ENCODE data around the gene ISLR2. TPM values are rescaled to one million over a fixed set of nuclear protein-coding genes. Genes with fewer than 3 reads are reported as not detected.
A peak's percentile ranks its signal among the peaks of the same experiment; 100 is the strongest.

The ISLR2 gene
- total RNA-seq, 1 experiment from 2014 or later, result 8.9 TPM

GRCh38 chr15:74176262-74177214 lies 46.2 kb downstream of the ISLR2 start:
- peaks cover 3% of the 10 kb centered on the region; the same call in 1 of the 2 replicates for H3K27me3 Mint-ChIP-seq (ENCODE audit: low read depth)
- DNase-seq (ENCODE audit: low spot score) (peak; percentile 41), ATAC-seq (peak; percentile 46)
- CTCF ChIA-PET, result interaction anchor here (0.6 to 2.3 kb wide), 11 partner anchors 26 to 212 kb away, joined by 3 to 12 read pairs (median 5); partner anchors contain the start of gene STRA6
- 0 out of 2 replicates have a peak, but pooled peaks have one; percentile 24 for TF ChIP-seq ZNF138 (CRISPR knock-in tag; conservative IDR thresholded peaks at IDR 0.05)
- no peak for TF ChIP-seq AFF4 (CRISPR knock-in tag; IDR thresholded peaks at IDR 0.05; ENCODE audit: borderline replicate concordance)
- H3K4me1 Mint-ChIP-seq, result peaks cover 55% of the 10 kb centered on the region
- POLR2A ChIA-PET, result interaction anchor here (1.1 kb wide), 1 partner anchor 44 kb away, joined by 3 read pairs; no protein-coding TSS in a partner anchor
- H3K36me3 Mint-ChIP-seq, result peaks cover 5% of the 10 kb centered on the region; the same call in 1 of the 2 replicates
- peak overlapping the region; percentile 52; the same call in 1 of the 2 replicates for H3K27ac Mint-ChIP-seq
- no peak overlapping the region for H3K4me3 Mint-ChIP-seq
- H3K9me3 Mint-ChIP-seq, result no peaks in the 10 kb centered on the region

GRCh38 chr15:74178326-74179100 lies 48.1 kb downstream of the ISLR2 start:
- Mint-ChIP-seq H3K36me3 (peaks cover 8% of the 10 kb centered on the region; the same call in 1 of the 2 replicates), H3K4me1 (peaks cover 41% of the 10 kb centered on the region), H3K9me3 (no peaks in the 10 kb centered on the region), H3K27ac (no peak overlapping the region), H3K27me3 (ENCODE audit: low read depth) (no peaks in the 10 kb centered on the region; the same call in 1 of the 2 replicates), H3K4me3 (no peak overlapping the region)
- ChIA-PET CTCF (interaction anchor here (0.8 to 1.9 kb wide), 5 partner anchors 9 to 144 kb away, joined by 3 to 12 read pairs (median 3); no protein-coding TSS in a partner anchor), POLR2A (no interaction called here)
- no peak for DNase-seq (ENCODE audit: low spot score)
- ATAC-seq, result no peak
- no peak for TF ChIP-seq SP1 (CRISPR knock-in tag; conservative IDR thresholded peaks at IDR 0.05)
- TF ChIP-seq ZNF512 (CRISPR knock-in tag; IDR thresholded peaks at IDR 0.05; ENCODE audit: borderline replicate concordance), result no peak
- TF ChIP-seq ZBTB21 (CRISPR knock-in tag; IDR thresholded peaks at IDR 0.05; ENCODE audit: borderline replicate concordance), result no peak
- TF ChIP-seq IRF2 (CRISPR knock-in tag; IDR thresholded peaks at IDR 0.05; ENCODE audit: borderline replicate concordance, low read depth), result no peak
- TF ChIP-seq ZNF263 (CRISPR knock-in tag; IDR thresholded peaks at IDR 0.05; ENCODE audit: low read depth), result no peak
- no peak for TF ChIP-seq CREM (CRISPR knock-in tag; IDR thresholded peaks at IDR 0.05)
- TF ChIP-seq RORB (CRISPR knock-in tag; IDR thresholded peaks at IDR 0.05), result no peak
- TF ChIP-seq ZNF232 (CRISPR knock-in tag; IDR thresholded peaks at IDR 0.05), result no peak
- no peak for TF ChIP-seq ZBTB43 (CRISPR knock-in tag; IDR thresholded peaks at IDR 0.05)
- TF ChIP-seq GABPB1 (CRISPR knock-in tag; IDR thresholded peaks at IDR 0.05), result no peak
- TF ChIP-seq CBFB (CRISPR knock-in tag; IDR thresholded peaks at IDR 0.05; ENCODE audit: low read depth), result no peak
- no peak for TF ChIP-seq NR3C1 (CRISPR knock-in tag; conservative IDR thresholded peaks at IDR 0.05; ENCODE audit: low read depth)
- no peak for TF ChIP-seq SOX15 (CRISPR knock-in tag; IDR thresholded peaks at IDR 0.05)
- no peak for TF ChIP-seq TEAD1 (CRISPR knock-in tag; IDR thresholded peaks at IDR 0.05)
- TF ChIP-seq GTF2I (CRISPR knock-in tag; conservative IDR thresholded peaks at IDR 0.05), result no peak
- TF ChIP-seq MYBL2 (CRISPR knock-in tag; IDR thresholded peaks at IDR 0.05), result no peak
- no peak for TF ChIP-seq ETV6 (CRISPR knock-in tag; IDR thresholded peaks at IDR 0.05)
- TF ChIP-seq ERG (CRISPR knock-in tag; IDR thresholded peaks at IDR 0.05), result no peak

Data from WTC11 (cell line).